NCI-H2107 (cell line): ENCODE measurements around the gene FAM193B.
"Not testable (repeated sequence)": the region's sequence is repeated elsewhere in the genome, so short reads cannot be mapped to it uniquely, and the experiment has no call there.

Source experiments
- DNase-seq: peaks from one replicate; lab custom pipeline; 2025; lab: John Stamatoyannopoulos, UW

The FAM193B gene

DNA sequence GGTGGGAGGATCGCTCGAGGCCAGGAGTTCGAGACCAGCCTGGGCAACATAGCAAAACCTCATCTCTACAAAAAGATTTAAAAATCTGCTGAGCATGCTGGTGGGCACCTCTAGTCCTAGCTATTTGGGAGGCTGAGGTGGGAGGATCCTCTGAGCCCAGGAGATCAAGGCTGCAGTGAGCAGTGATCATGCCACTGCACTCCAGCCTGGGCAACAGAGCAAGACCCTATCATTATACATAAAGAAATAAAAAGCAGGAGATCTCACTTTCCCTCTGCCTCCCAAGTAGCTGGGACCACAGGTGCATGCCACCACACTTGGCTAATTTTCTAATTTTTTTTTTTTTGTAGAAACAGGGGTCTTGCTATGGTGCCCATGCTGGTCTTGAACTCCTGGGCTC is 68.6 kb downstream of the FAM193B start:
- DNase-seq: not testable (repeated sequence)

GRCh38 chr5:177484902-177485549 is 69.3 kb downstream of the FAM193B start:
- no peak for DNase-seq

DNA sequence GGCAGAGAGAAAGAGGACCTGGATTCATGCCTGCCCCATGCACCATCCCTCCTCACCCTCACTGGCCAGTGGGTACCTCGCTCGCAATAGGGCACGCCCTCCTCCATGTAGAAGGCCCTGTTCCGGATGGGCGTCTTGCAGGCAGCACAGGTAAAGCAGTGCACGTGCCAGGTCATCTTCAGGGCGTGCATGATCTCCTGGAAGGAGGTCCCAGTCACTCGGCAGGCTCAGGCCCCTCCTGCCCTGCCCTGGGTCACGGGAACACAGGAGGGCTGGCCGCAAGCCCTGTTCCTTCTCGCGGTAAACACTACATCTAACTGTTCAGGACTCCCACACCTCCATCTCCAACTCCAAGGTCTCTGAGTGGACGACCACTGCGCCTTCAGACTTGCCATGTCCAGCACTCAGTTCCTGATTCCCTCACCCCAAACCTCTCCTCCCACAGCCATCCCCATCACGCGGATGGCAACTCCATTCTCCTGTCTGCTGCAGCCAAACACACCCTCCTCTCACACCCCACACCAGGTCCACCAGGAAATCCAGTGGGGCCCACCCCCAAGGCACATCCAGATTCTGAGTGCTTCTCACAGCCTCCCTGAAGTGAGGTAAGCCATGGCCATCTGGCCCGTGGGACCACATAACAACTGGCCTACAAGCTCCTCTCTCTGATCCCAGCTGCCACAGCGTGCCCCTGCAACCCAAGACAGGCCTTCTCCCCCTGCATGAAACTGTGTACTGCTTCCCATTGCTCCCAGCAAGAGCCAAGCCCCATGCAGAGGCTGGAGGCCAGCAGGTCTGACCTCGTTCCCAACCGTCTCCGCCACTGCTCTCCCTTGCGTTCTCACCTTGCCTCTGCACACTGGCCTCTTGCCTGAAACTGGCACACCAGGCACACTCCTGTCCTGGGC is 70.1 kb downstream of the FAM193B start:
- DNase-seq: no peak

GRCh38 chr5:177483042-177483441 is 71.3 kb downstream of the FAM193B start:
- DNase-seq: no peak

DNA sequence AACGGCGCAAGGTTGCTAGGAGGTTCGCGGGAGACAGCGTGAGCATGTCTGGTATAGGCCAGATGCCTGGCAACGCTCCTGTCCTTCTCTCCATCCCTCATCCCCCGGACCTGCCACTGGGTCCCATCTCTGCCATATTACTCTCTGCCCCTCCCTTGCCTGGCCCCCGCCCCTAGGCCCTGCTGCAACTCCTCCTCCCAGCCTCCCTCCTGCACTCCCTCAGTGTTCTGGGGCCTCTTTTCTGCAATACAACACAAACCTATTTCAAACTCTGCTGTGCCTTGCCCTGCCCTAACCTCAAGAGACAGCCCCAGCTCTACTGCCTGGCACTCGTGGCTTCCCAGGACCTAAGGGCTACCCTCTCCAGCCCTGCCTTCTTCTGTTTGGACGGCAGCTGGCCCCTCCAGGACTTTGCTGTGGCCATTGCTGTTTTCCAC is 72.0 kb downstream of the FAM193B start:
- no peak for DNase-seq

GRCh38 chr5:177479774-177480173 is 74.6 kb downstream of the FAM193B start:
- no peak for DNase-seq

DNA sequence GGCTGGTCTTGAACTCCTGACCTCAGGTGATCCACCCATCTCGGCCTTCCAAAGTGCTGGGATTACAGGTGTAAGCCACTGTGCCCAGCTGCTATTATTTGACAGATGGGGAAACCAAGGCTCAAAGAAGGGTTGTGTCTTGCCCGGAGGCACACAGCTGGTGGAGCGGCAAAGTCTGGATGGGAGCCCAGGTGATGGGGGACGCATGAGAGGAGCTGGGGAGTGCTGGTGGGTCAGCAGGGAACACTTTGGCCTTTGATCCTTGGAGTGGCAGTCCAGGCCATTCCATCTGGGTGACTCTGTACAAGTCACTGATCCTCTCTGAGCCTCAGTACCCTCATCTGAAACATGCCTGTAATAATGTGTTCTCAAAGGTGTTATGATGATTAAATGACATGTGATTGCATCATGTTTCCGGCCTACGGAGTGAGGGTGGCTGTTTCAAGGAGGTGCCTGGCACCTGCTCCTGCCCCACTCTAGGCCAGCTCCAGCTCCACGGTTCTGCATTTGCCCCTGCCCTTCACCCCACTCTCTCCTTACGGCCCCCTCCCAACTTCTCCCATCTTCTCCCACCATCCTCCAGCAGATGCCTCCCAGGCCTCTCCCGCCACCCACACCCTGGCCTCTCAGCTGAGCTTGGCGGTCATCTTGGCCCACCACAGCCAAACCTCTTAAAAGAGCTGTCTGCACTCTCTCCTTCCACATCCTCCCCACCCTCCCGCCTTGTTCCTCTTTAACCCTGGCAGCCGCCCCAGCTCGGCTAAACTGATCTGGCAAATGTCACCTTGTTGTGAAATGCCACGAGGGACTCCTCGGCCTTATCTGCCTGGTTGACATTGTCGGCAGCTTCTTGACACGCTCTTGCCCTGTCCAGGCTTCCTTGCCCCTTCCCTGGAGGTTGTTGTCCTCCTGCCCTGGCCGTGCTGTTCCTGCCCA is 75.4 kb downstream of the FAM193B start:
- DNase-seq: no peak

- no peak for DNase-seq
Measured at GRCh38 chr5:177477701-177478477, 76.5 kb downstream of the FAM193B start.

DNA sequence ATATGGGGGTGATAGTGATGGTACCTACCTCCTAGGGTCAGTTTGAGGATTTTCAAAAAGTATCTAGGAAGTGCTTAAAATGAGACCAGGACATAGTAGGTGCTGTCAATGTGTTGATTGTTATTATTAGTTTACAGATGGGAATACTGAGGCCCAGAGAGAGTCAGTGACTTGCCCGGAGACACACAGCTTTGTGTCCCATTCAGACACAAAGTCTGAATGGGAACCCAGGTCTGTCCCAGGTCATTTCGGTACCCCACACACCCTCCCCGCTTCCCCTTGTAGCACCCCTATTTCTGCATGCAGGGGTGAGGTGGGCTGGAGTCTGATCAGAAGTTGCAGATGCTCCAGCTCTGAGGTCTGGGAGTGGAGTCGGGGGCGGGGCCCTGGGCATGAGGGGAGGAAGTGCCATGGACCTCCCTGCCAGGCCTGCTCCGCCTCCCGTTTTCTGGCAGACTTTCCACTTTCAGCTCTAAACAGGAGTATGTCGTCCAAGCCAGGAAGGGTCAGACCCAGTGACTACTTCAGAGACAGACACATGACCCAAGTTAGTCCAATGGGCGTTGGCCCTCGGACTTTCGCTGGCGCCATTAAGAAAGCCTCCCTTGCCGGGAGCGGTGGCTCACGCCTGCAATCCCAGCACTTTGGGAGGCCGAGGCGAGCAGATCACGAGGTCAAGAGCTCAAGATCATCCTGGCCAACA is 77.7 kb downstream of the FAM193B start:
- no peak for DNase-seq

DNA sequence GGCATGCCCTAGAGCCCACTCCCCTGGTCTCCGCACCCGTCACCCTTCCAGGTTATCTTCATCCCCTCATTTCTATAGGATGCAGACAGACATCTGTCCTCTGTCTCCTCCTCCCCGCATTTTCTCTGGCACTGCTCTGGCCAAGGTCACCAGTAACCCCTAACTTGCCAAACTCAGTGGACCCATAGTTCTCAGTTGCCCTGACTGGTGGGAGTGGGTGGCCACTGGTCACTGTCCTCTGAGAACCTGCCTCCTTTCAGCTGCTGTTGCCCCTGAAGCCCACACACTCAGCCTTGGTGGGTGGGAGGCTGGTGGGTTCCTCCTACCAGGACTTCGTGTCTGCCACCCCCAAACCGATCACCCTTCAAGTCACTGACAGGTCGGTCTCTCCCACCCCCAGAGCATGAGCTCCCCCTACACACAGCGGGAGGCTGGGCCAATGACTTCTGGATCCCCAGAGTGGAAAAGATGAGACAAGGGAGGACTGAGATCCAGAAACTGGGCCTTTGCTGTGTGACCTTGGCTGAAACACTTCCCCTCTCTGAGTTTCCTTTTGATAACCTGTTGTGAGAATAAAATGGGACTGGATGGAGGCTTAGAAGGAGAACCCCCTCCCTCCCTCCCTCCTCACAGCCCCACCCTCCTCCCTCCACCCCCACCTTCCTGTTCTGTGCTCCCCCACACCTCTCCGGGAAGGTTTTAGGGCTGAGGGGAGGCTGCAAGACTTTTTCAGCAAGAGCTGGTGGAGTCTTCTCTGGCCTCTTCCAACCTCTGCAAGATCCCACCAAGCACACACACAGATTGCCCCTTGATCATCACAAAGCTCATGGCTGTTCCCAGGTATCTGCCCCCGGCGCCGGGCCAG is 78.6 kb downstream of the FAM193B start:
- no peak for DNase-seq

DNA sequence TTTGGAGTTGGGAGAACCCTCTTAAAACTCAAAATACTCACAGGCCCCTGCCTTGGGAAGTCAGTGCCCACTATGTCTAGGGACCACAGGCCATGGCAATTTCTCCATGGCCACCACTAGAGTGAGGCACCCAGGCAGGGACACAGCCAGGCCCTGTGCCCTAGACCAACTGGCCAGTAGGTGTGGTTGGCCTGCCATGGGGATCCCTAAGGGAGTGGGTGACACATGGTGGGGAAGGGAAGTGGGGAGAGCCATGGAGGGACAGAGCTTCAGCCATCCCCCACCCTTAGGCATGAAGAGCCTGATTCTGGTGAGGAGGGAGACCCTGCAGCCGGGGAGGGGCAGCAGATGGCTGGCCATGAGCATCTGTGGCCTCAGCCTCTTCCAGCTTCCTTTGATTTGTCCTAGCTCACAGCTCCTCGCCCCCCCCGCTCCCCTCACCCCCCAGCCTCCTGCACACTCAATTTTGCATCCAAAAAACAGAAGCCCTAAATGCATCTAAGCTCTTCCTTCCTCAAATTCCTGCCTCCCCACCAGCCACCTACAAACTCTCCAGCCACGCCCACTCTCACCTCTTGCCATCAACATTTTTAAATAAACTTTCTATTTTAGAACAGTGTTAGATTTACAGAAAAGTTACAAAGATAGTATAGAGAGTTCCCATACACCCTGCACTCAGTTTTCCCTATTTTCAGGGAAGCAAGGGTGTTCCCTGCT is 79.4 kb downstream of the FAM193B start:
- no peak for DNase-seq

DNA sequence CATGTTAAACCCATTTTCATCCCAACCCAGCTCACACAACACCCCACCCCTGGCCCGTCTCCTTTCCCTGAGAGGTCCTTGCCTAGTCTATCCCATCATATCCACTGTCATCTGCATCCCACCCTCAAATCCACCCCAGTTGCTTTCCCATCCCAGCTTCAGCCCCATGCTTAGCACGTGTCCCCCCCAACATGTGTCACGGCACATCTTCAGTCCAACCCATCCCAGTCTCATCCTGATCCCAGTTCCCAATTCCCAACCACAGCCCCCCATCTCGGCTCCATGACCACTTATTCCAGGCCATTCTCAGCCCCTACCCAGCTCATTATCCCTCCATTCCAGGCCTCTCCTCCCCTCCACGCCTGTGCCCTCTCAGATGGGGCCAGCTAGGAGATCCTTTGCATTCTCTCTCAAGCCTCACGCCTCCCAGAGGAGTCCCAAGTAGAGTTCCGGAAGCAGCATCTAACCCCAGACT is 80.3 kb downstream of the FAM193B start:
- no peak for DNase-seq

DNA sequence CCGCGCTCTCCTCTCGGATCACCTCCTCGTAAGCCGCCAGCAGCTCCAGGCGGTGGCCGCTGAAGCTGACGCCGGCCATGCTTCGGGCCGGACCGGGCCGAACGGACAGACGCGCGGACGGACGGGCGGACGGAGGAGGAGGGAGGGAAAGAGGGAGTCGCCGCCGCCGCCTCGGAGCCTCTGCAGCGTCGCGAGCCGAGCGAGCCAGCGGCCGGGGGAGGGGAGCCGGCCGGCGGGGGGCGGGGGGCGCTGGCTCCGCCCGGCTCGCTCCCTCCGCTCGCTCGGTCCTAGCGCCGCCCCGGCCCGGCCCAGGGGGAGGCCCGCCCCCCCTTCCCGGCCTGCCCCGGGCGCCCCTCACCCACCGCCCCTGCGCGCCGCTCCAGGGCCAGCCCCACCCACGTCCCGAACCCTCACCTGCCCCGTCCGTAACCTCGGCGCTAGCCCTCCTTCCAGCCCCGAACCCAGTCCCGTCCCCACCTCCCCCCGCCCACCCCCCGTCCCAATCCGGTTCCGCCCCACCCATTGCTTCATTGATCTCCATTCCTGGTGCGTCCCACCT is 80.8 kb downstream of the FAM193B start, which contains the start of gene DBN1:
Gene DBN1, minus strand, starts transcription at position 192 of the 559 bp plus-strand sequence. Its CDS starts 113 bp downstream, at position 79.
- DNase-seq: no peak

DNA sequence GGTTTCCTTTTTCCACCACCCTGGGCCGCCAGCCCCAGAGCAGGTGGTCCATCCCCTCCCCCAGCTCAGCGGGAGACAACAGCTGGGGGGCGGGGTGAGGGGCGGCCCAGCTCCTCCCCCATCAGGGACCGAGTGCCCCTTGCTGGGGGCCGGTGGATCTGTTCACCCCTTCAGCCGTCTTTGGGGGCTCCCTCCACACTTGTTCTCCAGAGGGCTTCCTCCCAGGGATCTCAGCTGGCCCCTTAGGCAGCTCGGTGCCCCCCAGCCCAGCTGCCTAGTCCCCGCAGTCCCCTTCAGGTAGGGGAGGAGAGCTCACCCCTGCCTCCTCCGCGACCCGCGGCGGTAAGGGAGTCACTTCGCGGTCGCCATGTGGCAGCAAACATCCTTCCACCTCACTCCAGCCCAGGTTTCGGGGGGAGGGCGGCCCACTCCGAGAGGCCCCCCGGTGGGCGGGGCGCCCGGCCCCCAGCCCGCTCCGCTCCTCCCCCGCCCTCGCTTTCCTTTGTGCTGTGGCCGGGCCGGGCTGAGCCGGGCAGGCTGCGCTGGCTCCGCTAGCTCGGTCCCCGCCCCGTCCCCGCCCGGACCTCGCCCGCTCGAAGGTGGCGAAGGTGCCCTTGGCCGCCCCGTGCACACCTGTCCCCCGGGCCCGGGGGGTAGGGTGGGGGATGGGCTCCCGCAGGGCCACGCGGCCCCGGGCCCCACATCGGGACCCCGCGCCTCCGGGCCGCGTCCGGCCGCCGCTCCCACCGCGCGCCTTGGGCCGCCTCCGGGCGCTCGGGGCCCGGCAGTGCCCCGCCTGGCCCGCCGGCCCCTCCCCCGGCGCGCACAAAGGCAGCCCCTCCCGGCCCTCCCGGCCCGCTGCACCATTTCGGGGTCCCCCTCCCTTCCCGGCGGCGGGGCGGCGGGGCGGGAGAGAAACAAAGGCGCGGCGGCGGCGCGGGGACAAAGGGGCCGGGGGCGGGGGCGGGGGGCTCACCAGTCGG is 81.6 kb downstream of the FAM193B start:
- DNase-seq: no peak

GRCh38 chr5:177471610-177472356 is 82.6 kb downstream of the FAM193B start:
- DNase-seq: no peak

- no peak for DNase-seq
Measured at GRCh38 chr5:177470759-177471536, 83.4 kb downstream of the FAM193B start.
